K562 (cell line): Measurements from ENCODE around the gene MYO1H. TPM values are rescaled to one million over a fixed set of nuclear protein-coding genes. Genes with fewer than 3 reads are reported as not detected.

Source experiments
- ATAC-seq: fragments of 200-7000 bp; cut with Tn5 transposase; 3 replicates; pipeline ENCODE4 v1.9.1; 2020; ENCODE audit warnings: moderate library complexity
- BruUV-seq: library from RNA; stranded (reverse); fragments of 400-500 nt; replicated peaks from 2 replicates; lab custom pipeline; 2021; lab: Mats Ljungman, UMichigan
- CTCF ChIA-PET: fragments of 300-600 bp; formaldehyde crosslinking; extraction: SDS; loops from one replicate; lab custom pipeline; 2021; ENCODE audit warnings: low intra/inter-chr PET ratio; lab: Yijun Ruan, JAX
- POLR2A ChIA-PET: fragments of 300-600, 350-650 bp; sonication (Branson Sonifier 250); formaldehyde crosslinking; extraction: SDS; loops from one replicate; lab custom pipeline; 2021; ENCODE audit warnings: antibody characterized with exemption, inconsistent platforms; lab: Yijun Ruan, JAX
- DNase-seq, 4 experiments: peaks; one replicate each; pipeline versions ENCODE4 v3.0.0 to v3.0.0-alpha.2; 2011 to 2018; ENCODE audit warnings: low spot score in 3 of 4, mixed read lengths in 3 of 4; ENCODE audit errors: extremely low read depth in 1 of 4
- FAIRE-seq: peaks from 2 replicates; lab custom pipeline; 2011; peaks lifted over from hg19 to GRCh38; lab: Jason Lieb, UNC
- H2AFZ ChIP-seq: 2 replicates; pipeline ENCODE4 v1.6.0; 2011; ENCODE audit warnings: low read depth, low read length, control low read depth, inconsistent platforms
- H3K27ac ChIP-seq: fragments of 200-600 bp; 3 replicates; pipeline ENCODE4 v1.8.0; 2011; ENCODE audit warnings: low read depth, mild to moderate bottlenecking, control low read depth, inconsistent platforms, low read length, moderate library complexity, mixed read lengths; ENCODE audit errors: extremely low read depth
- H3K27me3 ChIP-seq, 2 experiments: fragments of 300-600 bp in 1 of 2; 2 replicates in 1 of 2; 3 replicates in 1 of 2; pipeline versions ENCODE4 v1.6.0 to v1.8.0; 2011; ENCODE audit warnings: inconsistent platforms in 2 of 2, low read length in 2 of 2, mild to moderate bottlenecking in 1 of 2, mixed read lengths in 1 of 2, moderate library complexity in 1 of 2; ENCODE audit not compliant: control insufficient read depth in 2 of 2, insufficient read depth in 2 of 2
- H3K36me3 ChIP-seq: fragments of 300-600 bp; 3 replicates; pipeline ENCODE4 v1.8.0; 2011; ENCODE audit warnings: mild to moderate bottlenecking, low read length, inconsistent platforms; ENCODE audit not compliant: control insufficient read depth, insufficient read depth
- H3K4me1 ChIP-seq, 2 experiments: fragments of 200-600 bp in 1 of 2; replicated peaks in 1 of 2; 2 replicates in 1 of 2; 3 replicates in 1 of 2; pipeline versions ENCODE4 v1.5.1 to v1.8.0; 2011; ENCODE audit warnings: inconsistent platforms in 2 of 2, low read length in 2 of 2, mild to moderate bottlenecking in 1 of 2, mixed read lengths in 1 of 2, moderate library complexity in 1 of 2; ENCODE audit not compliant: control insufficient read depth in 2 of 2, insufficient read depth in 2 of 2
- H3K4me2 ChIP-seq: 2 replicates; pipeline ENCODE4 v1.6.1; 2011; ENCODE audit warnings: low read length, control low read depth, inconsistent platforms, mixed read lengths; ENCODE audit not compliant: insufficient read depth
- H3K4me3 ChIP-seq: fragments of 200-600 bp; sonication (generic), shearing (Covaris generic); 2 replicates; pipeline ENCODE4 v1.5.1; 2016; ENCODE audit warnings: control low read depth, inconsistent platforms
- H3K79me2 ChIP-seq: fragments of 200-600 bp; 3 replicates; pipeline ENCODE4 v1.8.0; 2011; ENCODE audit warnings: low read length, inconsistent platforms; ENCODE audit not compliant: control insufficient read depth, insufficient read depth
- H3K9ac ChIP-seq, 2 experiments: 2 replicates each; pipeline versions ENCODE4 v1.6.0 to v1.6.1; 2011; ENCODE audit warnings: low read depth in 2 of 2, low read length in 2 of 2, control low read depth in 1 of 2, inconsistent platforms in 1 of 2, mild to moderate bottlenecking in 1 of 2, mixed read lengths in 1 of 2; ENCODE audit not compliant: insufficient read depth in 1 of 2
- H3K9me1 ChIP-seq: one replicate; pipeline ENCODE4 v1.6.0; 2011; ENCODE audit warnings: inconsistent platforms, mild to moderate bottlenecking, low read length, moderate library complexity; ENCODE audit not compliant: control insufficient read depth, insufficient read depth
- H3K9me3 ChIP-seq: replicated peaks from 2 replicates; pipeline ENCODE4 v1.5.1; 2011; ENCODE audit warnings: low read depth, low read length, inconsistent platforms; ENCODE audit not compliant: control insufficient read depth, insufficient read depth
- H4K20me1 ChIP-seq: replicated peaks from 2 replicates; pipeline ENCODE4 v1.6.1; 2011; ENCODE audit warnings: low read length, inconsistent platforms, mixed read lengths; ENCODE audit not compliant: control insufficient read depth, insufficient read depth
- CREM ChIP-seq: IDR thresholded peaks from 2 replicates; pipeline ENCODE4 v1.6.1; 2014; ENCODE audit warnings: antibody characterized with exemption, low read depth
- ELF4 ChIP-seq: fragments of 450-650 bp; formaldehyde crosslinking; IDR thresholded peaks from 2 replicates; pipeline ENCODE4 v1.4.0; 2022; ENCODE audit warnings: missing genetic modification characterization
- FOXK1 ChIP-seq: sonication (generic); formaldehyde crosslinking; IDR thresholded peaks from 2 replicates; pipeline ENCODE4 v1.8.0; 2022; ENCODE audit warnings: missing genetic modification reagents, mild to moderate bottlenecking, borderline replicate concordance
- GTF2E2 ChIP-seq: fragments of 200-800 bp; sonication (Bioruptor generic); IDR thresholded peaks from 2 replicates; pipeline ENCODE4 v1.6.1; 2016; ENCODE audit warnings: missing genetic modification characterization, missing compliant biosample characterization
- HDAC3 ChIP-seq: fragments of 450-650 bp; IDR thresholded peaks from 2 replicates; pipeline ENCODE4 v1.6.1; 2018; ENCODE audit warnings: borderline replicate concordance, mild to moderate bottlenecking, moderate library complexity; ENCODE audit not compliant: partially characterized antibody
- MCM2 ChIP-seq: fragments of 450-650 bp; IDR thresholded peaks from 2 replicates; pipeline ENCODE4 v1.6.1; 2017; ENCODE audit warnings: low read depth, mild to moderate bottlenecking
- MED1 ChIP-seq: sonication (generic); formaldehyde crosslinking; IDR thresholded peaks from 2 replicates; pipeline ENCODE4 v1.8.1; 2023; ENCODE audit warnings: missing genetic modification reagents, borderline replicate concordance
- RFX7 ChIP-seq: fragments of 250-450 bp; sonication (Bioruptor Pico); IDR thresholded peaks from 2 replicates; pipeline ENCODE4 v1.5.1; 2021; ENCODE audit warnings: mild to moderate bottlenecking
- SNIP1 ChIP-seq: fragments of 450-650 bp; IDR thresholded peaks from 2 replicates; pipeline ENCODE4 v1.7.1; 2017; ENCODE audit warnings: low read depth, mild to moderate bottlenecking
- SPI1 ChIP-seq: IDR thresholded peaks from 2 replicates; pipeline ENCODE4 v1.6.1; 2011; ENCODE audit warnings: low read depth, low read length, control low read depth, borderline replicate concordance
- TARDBP ChIP-seq: fragments of 450-650 bp; IDR thresholded peaks from 2 replicates; pipeline ENCODE4 v1.6.1; 2016
- TRIM25 ChIP-seq: fragments of 450-650 bp; IDR thresholded peaks from 2 replicates; pipeline ENCODE4 v1.7.0; 2016; ENCODE audit warnings: borderline replicate concordance
- ZNF197 ChIP-seq: fragments of 200-800 bp; sonication (Bioruptor generic); IDR thresholded peaks from 2 replicates; pipeline ENCODE4 v1.6.1; 2016; ENCODE audit warnings: low read depth, missing genetic modification characterization, missing compliant biosample characterization
- ZNF282 ChIP-seq: sonication (generic); formaldehyde crosslinking; IDR thresholded peaks from 2 replicates; pipeline ENCODE4 v1.8.1; 2023; ENCODE audit warnings: missing genetic modification reagents
- ZNF584 ChIP-seq: fragments of 200-800 bp; sonication (Bioruptor generic); IDR thresholded peaks from 2 replicates; pipeline ENCODE4 v1.6.1; 2016; ENCODE audit warnings: low read depth, mild to moderate bottlenecking, missing genetic modification characterization, missing compliant biosample characterization
- ZNF655 ChIP-seq: fragments of 250-450 bp; sonication (Bioruptor Pico); IDR thresholded peaks from 2 replicates; pipeline ENCODE4 v1.5.0; 2021
- WGBS: fragments of 100-300 bp; shearing (Covaris generic); methylation state at CpG from one replicate; pipeline ENCODE4 v1.1.6; 2016; ENCODE audit warnings: low coverage, mixed read lengths; ENCODE audit not compliant: insufficient coverage; ENCODE audit errors: missing lambda C conversion rate; 5-methylcytosine and 5-hydroxymethylcytosine counted together
- in situ Hi-C: fragments of 300-500 bp; cut with MboI; formaldehyde crosslinking; loops from 4 replicates; pipeline ENCODE4 v1.15.0; 2018; ENCODE audit warnings: inconsistent platforms, mixed read lengths
- intact Hi-C: fragments of 100-400 bp; cut with micrococcal nuclease; formaldehyde crosslinking; loops from 2 replicates; pipeline ENCODE4 v1.14.2; 2022
- polyA plus RNA-seq, 8 experiments: library from polyadenylated mRNA; depleted of rRNA in 4 of 8; stranded (reverse) in 5 of 8; unstranded in 3 of 8; fragments of >200 nt; fragmentation: Nextera tagmentation in 2 of 8; fragmentation: Illumina TruSeq in 1 of 8; extraction: Ambion mirVana in 2 of 8; extraction: Trizol in 1 of 8; gene quantifications; 2 replicates each; pipeline versions ENCODE4 v1.2.1 to v1.2.3, GENCODE V29; 2011 to 2014; ENCODE audit warnings: inconsistent platforms in 1 of 8, missing spikeins in 1 of 8
- total RNA-seq, 7 experiments: library from RNA; depleted of rRNA in 6 of 7; stranded (reverse); fragments of >200 nt in 6 of 7; fragmentation: Illumina TruSeq in 2 of 7; extraction: Trizol in 2 of 7; gene quantifications; 2 replicates each; pipeline versions ENCODE4 v1.2.1 to v1.2.3, GENCODE V29; 2011 to 2021; ENCODE audit warnings: low replicate concordance in 1 of 7
- TF ChIP-seq, protein P1 (sequence below): IDR thresholded peaks from 2 replicates; pipeline ENCODE4 v1.6.1; 2011; ENCODE audit warnings: borderline replicate concordance, low read depth, mild to moderate bottlenecking, moderate library complexity, low read length; ENCODE audit not compliant: insufficient read depth, poor library complexity, severe bottlenecking

Gene MYO1H
- total and polyA plus RNA-seq, 9 of the 15 experiments (the other 6 are each of a cell fraction or from before 2014, with no cell fraction given) = not detected

- Histone ChIP-seq H3K9me3 (no peaks in the 10 kb centered on the region), H4K20me1 (no peaks in the 10 kb centered on the region; the same call in 1 of the 2 replicates), H3K9me1 (no peaks in the 10 kb centered on the region), H3K36me3 (no peaks in the 10 kb centered on the region), H3K9ac (no peak overlapping the region), H2AFZ (no peak overlapping the region), H3K27me3 (peaks cover 2 to 20% of the 10 kb centered on the region in 2 experiments; a peak in 4 of 5 replicates), H3K27ac (no peak overlapping the region), H3K4me1 (no peaks in the 10 kb centered on the region; a peak in 1 of 5 replicates), H3K79me2 (no peaks in the 10 kb centered on the region), H3K4me3 (no peak overlapping the region), H3K4me2 (no peak overlapping the region)
- FAIRE-seq (peak; percentile 89), DNase-seq (peak; percentile 62 to 76 (median 74)), ATAC-seq (peak; percentile 80)
- no TSS peak for BruUV-seq
- POLR2A ChIA-PET = interaction anchor here (1.1 kb wide), 1 partner anchor 8 kb away, joined by 3 read pairs; no protein-coding TSS in a partner anchor
- WGBS = 9% methylated on average over 8 of the region's 8 CpGs
- in situ Hi-C loops = no loop called here
- intact Hi-C loops = no loop called here
- CTCF ChIA-PET = interaction anchor here (0.6 to 1.4 kb wide), 6 partner anchors 34 to 1303 kb away, joined by 3 to 5 read pairs (median 4); no protein-coding TSS in a partner anchor
- TF ChIP-seq ELF4 (CRISPR knock-in tag) (peak; percentile 77; the same call in 1 of the 2 replicates), ZNF197 (CRISPR knock-in tag) (no peak), SNIP1 (no peak), FOXK1 (no peak), ZNF584 (CRISPR knock-in tag) (no peak), ZNF655 (CRISPR knock-in tag) (no peak), HDAC3 (no peak), TRIM25 (no peak), MED1 (CRISPR knock-in tag) (no peak), CREM (peak; percentile 43), SPI1 (no peak), ZNF282 (no peak), RFX7 (no peak), GTF2E2 (tag) (no peak), TARDBP (no peak), MCM2 (no peak)
- TF ChIP-seq, protein P1, sequence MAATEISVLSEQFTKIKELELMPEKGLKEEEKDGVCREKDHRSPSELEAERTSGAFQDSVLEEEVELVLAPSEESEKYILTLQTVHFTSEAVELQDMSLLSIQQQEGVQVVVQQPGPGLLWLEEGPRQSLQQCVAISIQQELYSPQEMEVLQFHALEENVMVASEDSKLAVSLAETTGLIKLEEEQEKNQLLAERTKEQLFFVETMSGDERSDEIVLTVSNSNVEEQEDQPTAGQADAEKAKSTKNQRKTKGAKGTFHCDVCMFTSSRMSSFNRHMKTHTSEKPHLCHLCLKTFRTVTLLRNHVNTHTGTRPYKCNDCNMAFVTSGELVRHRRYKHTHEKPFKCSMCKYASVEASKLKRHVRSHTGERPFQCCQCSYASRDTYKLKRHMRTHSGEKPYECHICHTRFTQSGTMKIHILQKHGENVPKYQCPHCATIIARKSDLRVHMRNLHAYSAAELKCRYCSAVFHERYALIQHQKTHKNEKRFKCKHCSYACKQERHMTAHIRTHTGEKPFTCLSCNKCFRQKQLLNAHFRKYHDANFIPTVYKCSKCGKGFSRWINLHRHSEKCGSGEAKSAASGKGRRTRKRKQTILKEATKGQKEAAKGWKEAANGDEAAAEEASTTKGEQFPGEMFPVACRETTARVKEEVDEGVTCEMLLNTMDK = no peak
Observed at GRCh38 chr12:109393437-109394345, 46.0 kb downstream of the MYO1H start.
